ENCODE measurements around the gene PPM1H. TPM values are rescaled to one million over a fixed set of nuclear protein-coding genes. Genes with fewer than 3 reads are reported as not detected.

Gene PPM1H
- total RNA-seq, 1 experiment from 2014 or later: 12.0 TPM

DNA sequence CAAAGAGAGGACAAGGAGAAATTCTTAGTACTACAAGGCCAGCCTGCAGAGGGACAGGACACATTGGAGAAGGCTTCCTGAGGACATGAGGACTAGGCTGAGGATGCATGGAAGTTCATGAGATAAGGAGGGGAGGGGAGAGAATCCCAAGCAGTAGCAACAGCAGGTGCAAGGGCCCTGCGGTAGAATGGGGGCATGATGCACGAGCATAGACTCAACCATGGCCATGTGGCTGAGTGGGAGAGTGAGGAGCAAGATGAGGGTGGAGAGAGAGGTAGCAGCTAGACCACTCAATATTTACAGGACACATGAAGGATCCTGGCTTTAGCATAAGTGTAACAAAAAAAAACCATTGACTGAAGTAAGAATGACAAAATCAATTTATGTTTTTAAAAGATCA is 128.1 kb downstream of the PPM1H start:
- Histone ChIP-seq H3K27ac (ENCODE audit: low read length) (no peak overlapping the region), H3K79me2 (ENCODE audit: low read length) (no peaks in the 10 kb centered on the region), H3K4me1 (ENCODE audit: insufficient read depth, low read length) (no peaks in the 10 kb centered on the region), H3K9me2 (replicated peaks; ENCODE audit: low read length) (no peaks in the 10 kb centered on the region), H2AFZ (ENCODE audit: low read length) (no peak overlapping the region), H3K4me3 (ENCODE audit: low read length) (no peak overlapping the region), H3K9ac (ENCODE audit: low read length) (no peak overlapping the region), H3F3A (ENCODE audit: low read length, unreplicated experiment) (no peaks in the 10 kb centered on the region), H3K27me3 (ENCODE audit: low read length) (no peaks in the 10 kb centered on the region), H4K20me1 (ENCODE audit: low read length) (no peaks in the 10 kb centered on the region), H3K4me2 (ENCODE audit: low read length) (no peak overlapping the region), H3K9me3 (ENCODE audit: low read length) (no peaks in the 10 kb centered on the region), H3K36me3 (ENCODE audit: low read depth, low read length) (no peaks in the 10 kb centered on the region)
- BruUV-seq (replicated peaks): no TSS peak
- TF ChIP-seq EZH2phosphoT487 (IDR thresholded peaks at IDR 0.05; ENCODE audit: borderline replicate concordance, low read length) (no peak), EZH2 (IDR thresholded peaks at IDR 0.05; ENCODE audit: low read length, unreplicated experiment) (no peak), CTCF (conservative IDR thresholded peaks at IDR 0.05; ENCODE audit: low read depth, low read length) (no peak)
- ATAC-seq: no peak
- CTCF ChIA-PET: no interaction called here
- intact Hi-C loops (cut with micrococcal nuclease): no loop called here
- no peak for DNase-seq
- POLR2A ChIA-PET (ENCODE audit: unreplicated experiment): no interaction called here

- Histone ChIP-seq H3K9ac (ENCODE audit: low read length) (no peak overlapping the region), H3K27ac (ENCODE audit: low read length) (no peak overlapping the region), H3K27me3 (ENCODE audit: low read length) (no peaks in the 10 kb centered on the region), H3K4me3 (ENCODE audit: low read length) (no peak overlapping the region), H2AFZ (ENCODE audit: low read length) (no peak overlapping the region), H3K4me2 (ENCODE audit: low read length) (no peak overlapping the region), H4K20me1 (ENCODE audit: low read length) (no peaks in the 10 kb centered on the region), H3K4me1 (ENCODE audit: insufficient read depth, low read length) (no peaks in the 10 kb centered on the region), H3K36me3 (ENCODE audit: low read depth, low read length) (no peaks in the 10 kb centered on the region), H3F3A (ENCODE audit: low read length, unreplicated experiment) (no peaks in the 10 kb centered on the region), H3K79me2 (ENCODE audit: low read length) (no peaks in the 10 kb centered on the region), H3K9me2 (replicated peaks; ENCODE audit: low read length) (no peaks in the 10 kb centered on the region), H3K9me3 (ENCODE audit: low read length) (no peaks in the 10 kb centered on the region)
- ChIA-PET POLR2A (ENCODE audit: unreplicated experiment) (no interaction called here), CTCF (no interaction called here)
- BruUV-seq (replicated peaks): no TSS peak
- intact Hi-C loops (cut with micrococcal nuclease): no loop called here
- ATAC-seq (no peak), DNase-seq (no peak)
- TF ChIP-seq CTCF (conservative IDR thresholded peaks at IDR 0.05; ENCODE audit: low read depth, low read length) (no peak), EZH2 (IDR thresholded peaks at IDR 0.05; ENCODE audit: low read length, unreplicated experiment) (no peak), EZH2phosphoT487 (IDR thresholded peaks at IDR 0.05; ENCODE audit: borderline replicate concordance, low read length) (no peak)
Measured at GRCh38 chr12:62806244-62806836, 128.6 kb downstream of the PPM1H start.

GRCh38 chr12:62805517-62805916 is 129.4 kb downstream of the PPM1H start:
- DNase-seq (no peak), ATAC-seq (no peak)
- Histone ChIP-seq H3K9ac (ENCODE audit: low read length) (no peak overlapping the region), H3K4me1 (ENCODE audit: insufficient read depth, low read length) (peaks cover 6% of the 10 kb centered on the region), H3K9me3 (ENCODE audit: low read length) (no peaks in the 10 kb centered on the region), H3K4me3 (ENCODE audit: low read length) (no peak overlapping the region), H3F3A (ENCODE audit: low read length, unreplicated experiment) (no peaks in the 10 kb centered on the region), H3K27me3 (ENCODE audit: low read length) (no peaks in the 10 kb centered on the region), H3K9me2 (replicated peaks; ENCODE audit: low read length) (no peaks in the 10 kb centered on the region), H4K20me1 (ENCODE audit: low read length) (no peaks in the 10 kb centered on the region), H3K36me3 (ENCODE audit: low read depth, low read length) (no peaks in the 10 kb centered on the region), H2AFZ (ENCODE audit: low read length) (no peak overlapping the region), H3K27ac (ENCODE audit: low read length) (no peak overlapping the region), H3K4me2 (ENCODE audit: low read length) (no peak overlapping the region), H3K79me2 (ENCODE audit: low read length) (no peaks in the 10 kb centered on the region)
- CTCF ChIA-PET: no interaction called here
- POLR2A ChIA-PET (ENCODE audit: unreplicated experiment): no interaction called here
- intact Hi-C loops (cut with micrococcal nuclease): no loop called here
- no TSS peak for BruUV-seq (replicated peaks)
- no peak for TF ChIP-seq CTCF (conservative IDR thresholded peaks at IDR 0.05; ENCODE audit: low read depth, low read length)
- TF ChIP-seq EZH2phosphoT487 (IDR thresholded peaks at IDR 0.05; ENCODE audit: borderline replicate concordance, low read length): no peak
- no peak for TF ChIP-seq EZH2 (IDR thresholded peaks at IDR 0.05; ENCODE audit: low read length, unreplicated experiment)
